Ishikawa (cell line): ENCODE data around the gene FNDC1.

Experiments
- CEBPB ChIP-seq: IDR thresholded peaks from 2 replicates; pipeline ENCODE4 v1.6.1; 2012
- CREB1 ChIP-seq: IDR thresholded peaks from 2 replicates; pipeline ENCODE4 v1.6.1; 2012; ENCODE audit warnings: low read depth
- EGR1 ChIP-seq: IDR thresholded peaks from 2 replicates; pipeline ENCODE4 v1.6.1; 2012
- EP300 ChIP-seq: IDR thresholded peaks from 2 replicates; pipeline ENCODE4 v1.6.1; 2012; ENCODE audit warnings: borderline replicate concordance
- NFIC ChIP-seq: IDR thresholded peaks from 2 replicates; pipeline ENCODE4 v1.6.1; 2012
- RAD21 ChIP-seq: IDR thresholded peaks from 2 replicates; pipeline ENCODE4 v1.6.1; 2012; ENCODE audit warnings: low read depth
- REST ChIP-seq: IDR thresholded peaks from 2 replicates; pipeline ENCODE4 v1.6.1; 2012; ENCODE audit warnings: low read depth, mild to moderate bottlenecking
- TAF1 ChIP-seq: IDR thresholded peaks from 2 replicates; pipeline ENCODE4 v1.6.1; 2012; ENCODE audit warnings: low read depth, mild to moderate bottlenecking
- TEAD4 ChIP-seq: IDR thresholded peaks from 2 replicates; pipeline ENCODE4 v1.6.1; 2012
- USF1 ChIP-seq: IDR thresholded peaks from 2 replicates; pipeline ENCODE4 v1.6.1; 2012
- YY1 ChIP-seq: IDR thresholded peaks from 2 replicates; pipeline ENCODE4 v1.6.1; 2012; ENCODE audit warnings: low read depth
- TF ChIP-seq, protein P1 (sequence below): IDR thresholded peaks from 2 replicates; pipeline ENCODE4 v1.6.1; 2012

DNA sequence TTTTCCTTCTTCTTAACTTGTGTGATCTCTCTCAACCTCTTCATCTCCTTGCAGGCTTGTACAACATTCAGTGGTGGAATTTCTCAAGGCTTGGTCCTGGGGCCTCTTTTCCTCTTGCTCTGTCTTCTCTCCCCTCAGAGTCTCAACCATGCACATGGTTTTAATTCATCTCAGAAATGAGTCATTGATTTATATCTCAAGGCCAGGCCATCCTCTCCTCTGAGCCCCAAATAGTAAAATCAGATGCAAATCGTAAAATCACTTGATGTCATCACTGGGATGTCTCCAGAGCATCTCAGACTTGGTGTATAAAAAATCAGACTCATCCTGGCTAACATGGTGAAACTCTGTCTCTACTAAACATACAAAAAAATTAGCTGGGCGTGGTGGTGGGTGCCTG, 85.0 kb downstream of the FNDC1 start:
- TF ChIP-seq, protein P1, sequence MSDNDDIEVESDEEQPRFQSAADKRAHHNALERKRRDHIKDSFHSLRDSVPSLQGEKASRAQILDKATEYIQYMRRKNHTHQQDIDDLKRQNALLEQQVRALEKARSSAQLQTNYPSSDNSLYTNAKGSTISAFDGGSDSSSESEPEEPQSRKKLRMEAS: no peak
- no peak for TF ChIP-seq TAF1
- no peak for TF ChIP-seq USF1
- TF ChIP-seq NFIC: no peak
- no peak for TF ChIP-seq RAD21
- TF ChIP-seq CREB1: no peak
- no peak for TF ChIP-seq EGR1
- TF ChIP-seq EP300: no peak
- TF ChIP-seq YY1: no peak
- no peak for TF ChIP-seq REST
- TF ChIP-seq CEBPB: no peak
- no peak for TF ChIP-seq TEAD4
